Stimulated activated CD4-positive, alpha-beta T cell treated with anti-CD3 and anti-CD28 coated beads, Interleukin-4, amount 100 ng/mL, for 24 hours (primary cell): Measurements from ENCODE around the gene RARRES2.
"Not testable (repeated sequence)": the region's sequence is repeated elsewhere in the genome, so short reads cannot be mapped to it uniquely, and the experiment has no call there.

Experiments
- DNase-seq: peaks from one replicate; pipeline ENCODE4 v3.0.0-alpha.2; 2020

Gene RARRES2

GRCh38 chr7:150314639-150315239, 26.7 kb downstream of the RARRES2 start:
- no peak for DNase-seq

GRCh38 chr7:150313870-150314269, 27.6 kb downstream of the RARRES2 start:
- no peak for DNase-seq

GRCh38 chr7:150313367-150313809, 28.0 kb downstream of the RARRES2 start:
- no peak for DNase-seq

- not testable (repeated sequence) for DNase-seq
Measured at GRCh38 chr7:150312649-150313366, 28.6 kb downstream of the RARRES2 start.

GRCh38 chr7:150311711-150312110, 29.7 kb downstream of the RARRES2 start:
- DNase-seq: no peak

GRCh38 chr7:150311146-150311545, 30.3 kb downstream of the RARRES2 start:
- DNase-seq: no peak

- DNase-seq: no peak
Measured at GRCh38 chr7:150308575-150308974, 32.9 kb downstream of the RARRES2 start.

- no peak for DNase-seq
Measured at GRCh38 chr7:150307904-150308303, 33.5 kb downstream of the RARRES2 start.

GRCh38 chr7:150307129-150307528, 34.3 kb downstream of the RARRES2 start:
- DNase-seq: no peak

GRCh38 chr7:150306377-150306776, 35.1 kb downstream of the RARRES2 start:
- DNase-seq: not testable (repeated sequence)

GRCh38 chr7:150305903-150306284, 35.5 kb downstream of the RARRES2 start:
- DNase-seq: not testable (repeated sequence)

GRCh38 chr7:150305259-150305902, 36.0 kb downstream of the RARRES2 start:
- DNase-seq: not testable (repeated sequence)

GRCh38 chr7:150304499-150305258, 36.8 kb downstream of the RARRES2 start:
- DNase-seq: not testable (repeated sequence)

GRCh38 chr7:150302908-150303310, 38.5 kb downstream of the RARRES2 start:
- not testable (repeated sequence) for DNase-seq

GRCh38 chr7:150297978-150298377, 43.5 kb downstream of the RARRES2 start:
- DNase-seq: not testable (repeated sequence)

GRCh38 chr7:150296802-150297201, 44.6 kb downstream of the RARRES2 start:
- DNase-seq: not testable (repeated sequence)

GRCh38 chr7:150295614-150296013, 45.8 kb downstream of the RARRES2 start:
- DNase-seq: not testable (repeated sequence)

- DNase-seq: not testable (repeated sequence)
Measured at GRCh38 chr7:150295027-150295426, 46.4 kb downstream of the RARRES2 start.

- DNase-seq: not testable (repeated sequence)
Measured at GRCh38 chr7:150290317-150290716, 51.1 kb downstream of the RARRES2 start.

- DNase-seq: not testable (repeated sequence)
Measured at GRCh38 chr7:150288816-150289215, 52.6 kb downstream of the RARRES2 start.
